ENCODE measurements around the gene SERPINA5. TPM values are rescaled to one million over a fixed set of nuclear protein-coding genes. Genes with fewer than 3 reads are reported as not detected.
"Not testable (repeated sequence)": the region's sequence is repeated elsewhere in the genome, so short reads cannot be mapped to it uniquely, and the experiment has no call there.

Gene SERPINA5
- total and polyA plus RNA-seq, 2 donors, result 0.63 to 5.1 TPM

GRCh38 chr14:94636744-94637412 is 55.7 kb downstream of the SERPINA5 start:
- peaks cover 1% of the 10 kb centered on the region for H3K4me1 ChIP-seq (ENCODE audit: insufficient read depth)
- H3K36me3 ChIP-seq (ENCODE audit: insufficient read depth), result no peaks in the 10 kb centered on the region
- DNase-seq (ENCODE audit: extremely low spot score), result no peak
- 76% methylated on average over 2 of the region's 2 CpGs for WGBS
- no peak overlapping the region for H3K27ac ChIP-seq (ENCODE audit: low read depth)
- H3K4me3 ChIP-seq (ENCODE audit: low read depth, low read length), result no peak overlapping the region

- H3K27ac ChIP-seq (ENCODE audit: low read depth); DNase-seq (ENCODE audit: extremely low spot score); H3K36me3 ChIP-seq (ENCODE audit: insufficient read depth); H3K4me1 ChIP-seq (ENCODE audit: insufficient read depth); H3K4me3 ChIP-seq (ENCODE audit: low read depth, low read length): not testable (repeated sequence)
- WGBS, result 87% methylated on average over 7 of the region's 8 CpGs
These were observed 56.6 kb downstream of the SERPINA5 start for GRCh38 chr14:94637814-94638213.

DNA sequence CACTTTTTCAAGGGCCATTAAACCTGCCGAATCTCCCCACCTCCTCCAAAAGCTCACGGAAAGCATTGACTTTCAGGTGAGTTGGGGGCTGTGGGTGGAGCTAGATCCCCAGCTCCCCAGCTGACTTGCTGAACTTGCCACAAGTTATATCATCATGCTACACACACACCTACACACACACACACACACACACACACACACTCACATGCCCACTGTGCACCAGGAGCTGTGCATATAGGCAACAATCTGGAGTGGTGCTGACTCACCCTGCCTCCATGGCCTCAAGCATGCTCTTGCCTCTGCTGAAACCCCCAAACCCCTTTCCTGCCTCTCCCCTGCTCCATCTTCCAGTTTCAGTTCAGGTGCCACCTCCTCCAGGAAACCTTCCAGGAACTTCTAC is 57.1 kb downstream of the SERPINA5 start:
- H3K4me1 ChIP-seq (ENCODE audit: insufficient read depth), result peaks cover 1% of the 10 kb centered on the region
- 62% methylated on average over 2 of the region's 2 CpGs for WGBS
- no peak overlapping the region for H3K27ac ChIP-seq (ENCODE audit: low read depth)
- H3K4me3 ChIP-seq (ENCODE audit: low read depth, low read length), result no peak overlapping the region
- no peak for DNase-seq (ENCODE audit: extremely low spot score)
- H3K36me3 ChIP-seq (ENCODE audit: insufficient read depth), result no peaks in the 10 kb centered on the region

DNA sequence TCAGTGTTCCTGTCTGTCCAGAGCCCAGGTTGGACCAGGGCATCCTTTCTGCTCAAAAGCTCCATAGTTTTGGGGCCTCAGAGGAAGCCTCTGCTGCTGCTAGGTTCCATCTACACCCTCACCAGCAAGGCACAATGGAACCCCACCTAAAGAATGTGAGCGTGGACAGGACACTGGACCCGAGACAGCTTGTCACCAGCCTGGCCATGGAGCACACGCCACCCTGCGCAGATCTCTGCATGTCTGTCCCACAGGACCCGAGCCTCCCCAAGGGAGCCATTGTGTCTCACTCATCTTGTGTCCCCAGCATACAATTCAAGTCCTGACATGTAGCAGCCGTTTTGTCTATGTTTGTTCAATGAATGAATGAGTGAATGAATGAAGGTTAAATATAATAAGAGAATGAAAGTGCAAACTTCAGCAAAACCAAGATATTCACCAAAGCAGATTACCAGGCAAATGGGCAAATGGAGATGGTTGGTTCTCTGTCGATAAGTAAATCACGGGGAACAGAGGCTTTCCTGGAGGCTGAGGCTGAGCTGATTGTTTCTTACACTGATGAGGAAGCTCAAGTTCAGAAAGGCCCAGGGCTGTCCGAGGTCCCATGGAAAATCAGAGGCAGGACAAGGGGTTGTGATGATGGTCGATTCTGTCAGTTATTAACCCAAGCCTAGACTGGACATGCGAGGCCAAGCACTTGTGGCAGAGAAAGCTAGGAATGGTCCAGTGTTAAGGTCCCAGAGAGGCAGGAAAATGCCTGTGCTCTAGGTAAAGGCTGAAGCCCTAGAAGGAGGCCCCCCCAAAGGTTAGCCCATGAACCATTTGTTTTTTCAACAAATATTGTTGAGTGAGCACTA is 58.0 kb downstream of the SERPINA5 start:
- Histone ChIP-seq H3K4me3 (ENCODE audit: low read depth, low read length) (no peak overlapping the region), H3K27ac (ENCODE audit: low read depth) (no peak overlapping the region), H3K4me1 (ENCODE audit: insufficient read depth) (peaks cover 1% of the 10 kb centered on the region), H3K36me3 (ENCODE audit: insufficient read depth) (no peaks in the 10 kb centered on the region)
- no peak for DNase-seq (ENCODE audit: extremely low spot score)
- 85% methylated on average over 11 of the region's 11 CpGs for WGBS

DNA sequence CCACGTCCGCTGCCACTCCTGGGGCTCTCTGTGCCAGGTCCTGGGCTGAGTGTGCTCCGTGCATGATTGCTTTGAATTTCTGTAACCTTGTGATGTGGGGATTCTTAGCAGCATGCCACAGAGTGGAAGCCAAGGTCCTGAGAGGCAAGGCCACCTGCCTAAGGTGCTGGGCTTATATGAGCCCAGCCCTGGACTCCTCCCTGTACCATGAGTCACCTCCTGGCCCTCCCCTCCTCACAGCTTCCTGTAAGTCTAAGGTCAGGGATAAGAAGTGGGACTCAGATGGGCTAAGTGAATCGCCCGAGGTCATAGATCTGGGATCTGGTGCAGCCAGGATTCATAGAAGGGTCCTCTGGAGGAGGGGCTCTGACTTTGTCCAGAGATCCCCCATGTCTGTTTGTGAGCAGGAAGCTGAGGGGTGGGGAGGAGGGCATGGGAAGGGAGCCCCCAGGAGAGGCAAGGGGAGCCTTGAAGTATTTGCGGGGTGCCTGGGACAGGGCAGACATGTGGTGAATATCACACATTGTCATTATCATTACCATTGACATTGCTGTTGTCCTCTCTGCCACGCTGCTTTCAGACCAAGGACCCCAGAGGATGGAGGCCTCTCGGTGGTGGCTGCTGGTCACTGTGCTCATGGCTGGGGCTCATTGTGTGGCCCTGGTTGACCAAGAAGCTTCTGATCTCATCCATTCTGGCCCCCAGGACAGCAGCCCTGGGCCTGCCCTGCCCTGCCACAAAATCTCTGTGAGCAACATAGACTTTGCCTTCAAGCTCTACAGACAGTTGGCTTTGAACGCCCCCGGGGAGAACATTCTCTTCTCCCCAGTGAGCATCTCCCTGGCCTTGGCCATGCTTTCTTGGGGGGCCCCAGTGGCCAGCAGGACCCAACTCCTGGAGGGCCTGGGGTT is 59.8 kb downstream of the SERPINA5 start:
- no peak for DNase-seq (ENCODE audit: extremely low spot score)
- Histone ChIP-seq H3K4me1 (ENCODE audit: insufficient read depth) (peaks cover 1% of the 10 kb centered on the region), H3K4me3 (ENCODE audit: low read depth, low read length) (no peak overlapping the region), H3K36me3 (ENCODE audit: insufficient read depth) (no peaks in the 10 kb centered on the region), H3K27ac (ENCODE audit: low read depth) (no peak overlapping the region)
- WGBS, result 90% methylated on average over 10 of the region's 10 CpGs

- 97% methylated on average over 12 of the region's 12 CpGs for WGBS
- H3K4me1 ChIP-seq (ENCODE audit: insufficient read depth), result peaks cover under 1% of the 10 kb centered on the region
- H3K36me3 ChIP-seq (ENCODE audit: insufficient read depth), result no peaks in the 10 kb centered on the region
- no peak overlapping the region for H3K4me3 ChIP-seq (ENCODE audit: low read depth, low read length)
- DNase-seq (ENCODE audit: extremely low spot score), result no peak
- H3K27ac ChIP-seq (ENCODE audit: low read depth), result no peak overlapping the region
These were observed 60.4 kb downstream of the SERPINA5 start for GRCh38 chr14:94641632-94641955.

Other genes starting within 250 kb of the SERPINA5 start
- gene SERPINA2, start 214.7 kb upstream of the SERPINA5 start, total RNA-seq, result not detected
- not detected for gene SERPINA2, start 214.7 kb upstream of the SERPINA5 start, polyA plus RNA-seq
- gene SERPINA1, start 192.8 kb upstream of the SERPINA5 start, total RNA-seq, result 1.9 TPM
- gene SERPINA1, start 192.8 kb upstream of the SERPINA5 start, polyA plus RNA-seq, result 51.8 TPM
- not detected for gene SERPINA11, start 128.6 kb upstream of the SERPINA5 start, total RNA-seq
- 0.05 TPM for gene SERPINA11, start 128.6 kb upstream of the SERPINA5 start, polyA plus RNA-seq
- gene SERPINA9, start 105.2 kb upstream of the SERPINA5 start, total RNA-seq, result not detected
- not detected for gene SERPINA9, start 105.2 kb upstream of the SERPINA5 start, polyA plus RNA-seq
- gene SERPINA12, start 72.0 kb upstream of the SERPINA5 start, total RNA-seq, result not detected
- gene SERPINA12, start 72.0 kb upstream of the SERPINA5 start, polyA plus RNA-seq, result not detected
- gene SERPINA4, start 20.0 kb upstream of the SERPINA5 start, total RNA-seq, result not detected
- not detected for gene SERPINA4, start 20.0 kb upstream of the SERPINA5 start, polyA plus RNA-seq
- gene SERPINA3, start 31.0 kb downstream of the SERPINA5 start, total RNA-seq, result 3.5 TPM
- 842 TPM for gene SERPINA3, start 31.0 kb downstream of the SERPINA5 start, polyA plus RNA-seq
- gene GSC, start 188.7 kb downstream of the SERPINA5 start, total RNA-seq, result 0.79 TPM
- 0.35 TPM for gene GSC, start 188.7 kb downstream of the SERPINA5 start, polyA plus RNA-seq

All from urinary bladder (tissue), 4 donors.